Tibial nerve (tissue), 4 donors: ENCODE measurements around the gene DPP7.

Experiments
- EP300 ChIP-seq, 2 donors: sonication (generic); formaldehyde crosslinking; IDR thresholded peaks; one replicate each; pipeline ENCODE4 v1.6.1; 2017; ENCODE audit warnings: antibody characterized with exemption in 2 of 2, mild to moderate bottlenecking in 1 of 2
- POLR2A ChIP-seq, 2 donors: fragments of 450-650 bp; IDR thresholded peaks; one replicate each; pipeline ENCODE4 v1.6.1; 2017; ENCODE audit warnings: antibody characterized with exemption in 2 of 2, mild to moderate bottlenecking in 2 of 2, moderate library complexity in 2 of 2
- TF ChIP-seq, protein P1 (sequence below), 5 experiments: fragments of 200-600 bp in 3 of 5; fragments of 450-650 bp in 2 of 5; sonication (generic) in 3 of 5; IDR thresholded peaks; one replicate each; pipeline ENCODE4 v1.5.1; 2016 to 2019; ENCODE audit warnings: antibody characterized with exemption in 5 of 5, mild to moderate bottlenecking in 3 of 5, moderate library complexity in 2 of 5

- TF ChIP-seq POLR2A (IDR thresholded peaks at IDR 0.05) (no peak), EP300 (IDR thresholded peaks at IDR 0.05) (no peak)
- TF ChIP-seq, protein P1, sequence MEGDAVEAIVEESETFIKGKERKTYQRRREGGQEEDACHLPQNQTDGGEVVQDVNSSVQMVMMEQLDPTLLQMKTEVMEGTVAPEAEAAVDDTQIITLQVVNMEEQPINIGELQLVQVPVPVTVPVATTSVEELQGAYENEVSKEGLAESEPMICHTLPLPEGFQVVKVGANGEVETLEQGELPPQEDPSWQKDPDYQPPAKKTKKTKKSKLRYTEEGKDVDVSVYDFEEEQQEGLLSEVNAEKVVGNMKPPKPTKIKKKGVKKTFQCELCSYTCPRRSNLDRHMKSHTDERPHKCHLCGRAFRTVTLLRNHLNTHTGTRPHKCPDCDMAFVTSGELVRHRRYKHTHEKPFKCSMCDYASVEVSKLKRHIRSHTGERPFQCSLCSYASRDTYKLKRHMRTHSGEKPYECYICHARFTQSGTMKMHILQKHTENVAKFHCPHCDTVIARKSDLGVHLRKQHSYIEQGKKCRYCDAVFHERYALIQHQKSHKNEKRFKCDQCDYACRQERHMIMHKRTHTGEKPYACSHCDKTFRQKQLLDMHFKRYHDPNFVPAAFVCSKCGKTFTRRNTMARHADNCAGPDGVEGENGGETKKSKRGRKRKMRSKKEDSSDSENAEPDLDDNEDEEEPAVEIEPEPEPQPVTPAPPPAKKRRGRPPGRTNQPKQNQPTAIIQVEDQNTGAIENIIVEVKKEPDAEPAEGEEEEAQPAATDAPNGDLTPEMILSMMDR (IDR thresholded peaks at IDR 0.05) = no peak
Measured at GRCh38 chr9:137143459-137143858, 28.9 kb upstream of the DPP7 start.
